HG03039 (cell line): ENCODE measurements around the gene NEK5.
A peak's percentile ranks its signal among the peaks of the same experiment; 100 is the strongest.
"Not testable (repeated sequence)": the region's sequence is repeated elsewhere in the genome, so short reads cannot be mapped to it uniquely, and the experiment has no call there.

ENCODE experiments used
- ATAC-seq: cut with Tn5 transposase; IDR thresholded peaks from one replicate; pipeline ENCODE4 v1.9.1; 2021; ENCODE audit warnings: mild to moderate bottlenecking, moderate library complexity; ENCODE audit not compliant: unreplicated experiment

The NEK5 gene, protein sequence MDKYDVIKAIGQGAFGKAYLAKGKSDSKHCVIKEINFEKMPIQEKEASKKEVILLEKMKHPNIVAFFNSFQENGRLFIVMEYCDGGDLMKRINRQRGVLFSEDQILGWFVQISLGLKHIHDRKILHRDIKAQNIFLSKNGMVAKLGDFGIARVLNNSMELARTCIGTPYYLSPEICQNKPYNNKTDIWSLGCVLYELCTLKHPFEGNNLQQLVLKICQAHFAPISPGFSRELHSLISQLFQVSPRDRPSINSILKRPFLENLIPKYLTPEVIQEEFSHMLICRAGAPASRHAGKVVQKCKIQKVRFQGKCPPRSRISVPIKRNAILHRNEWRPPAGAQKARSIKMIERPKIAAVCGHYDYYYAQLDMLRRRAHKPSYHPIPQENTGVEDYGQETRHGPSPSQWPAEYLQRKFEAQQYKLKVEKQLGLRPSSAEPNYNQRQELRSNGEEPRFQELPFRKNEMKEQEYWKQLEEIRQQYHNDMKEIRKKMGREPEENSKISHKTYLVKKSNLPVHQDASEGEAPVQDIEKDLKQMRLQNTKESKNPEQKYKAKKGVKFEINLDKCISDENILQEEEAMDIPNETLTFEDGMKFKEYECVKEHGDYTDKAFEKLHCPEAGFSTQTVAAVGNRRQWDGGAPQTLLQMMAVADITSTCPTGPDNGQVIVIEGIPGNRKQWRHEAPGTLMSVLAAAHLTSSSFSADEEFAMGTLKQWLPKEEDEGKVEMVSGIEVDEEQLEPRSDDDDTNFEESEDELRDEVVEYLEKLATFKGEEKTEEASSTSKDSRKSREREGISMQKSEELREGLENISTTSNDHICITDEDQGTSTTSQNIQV

DNA sequence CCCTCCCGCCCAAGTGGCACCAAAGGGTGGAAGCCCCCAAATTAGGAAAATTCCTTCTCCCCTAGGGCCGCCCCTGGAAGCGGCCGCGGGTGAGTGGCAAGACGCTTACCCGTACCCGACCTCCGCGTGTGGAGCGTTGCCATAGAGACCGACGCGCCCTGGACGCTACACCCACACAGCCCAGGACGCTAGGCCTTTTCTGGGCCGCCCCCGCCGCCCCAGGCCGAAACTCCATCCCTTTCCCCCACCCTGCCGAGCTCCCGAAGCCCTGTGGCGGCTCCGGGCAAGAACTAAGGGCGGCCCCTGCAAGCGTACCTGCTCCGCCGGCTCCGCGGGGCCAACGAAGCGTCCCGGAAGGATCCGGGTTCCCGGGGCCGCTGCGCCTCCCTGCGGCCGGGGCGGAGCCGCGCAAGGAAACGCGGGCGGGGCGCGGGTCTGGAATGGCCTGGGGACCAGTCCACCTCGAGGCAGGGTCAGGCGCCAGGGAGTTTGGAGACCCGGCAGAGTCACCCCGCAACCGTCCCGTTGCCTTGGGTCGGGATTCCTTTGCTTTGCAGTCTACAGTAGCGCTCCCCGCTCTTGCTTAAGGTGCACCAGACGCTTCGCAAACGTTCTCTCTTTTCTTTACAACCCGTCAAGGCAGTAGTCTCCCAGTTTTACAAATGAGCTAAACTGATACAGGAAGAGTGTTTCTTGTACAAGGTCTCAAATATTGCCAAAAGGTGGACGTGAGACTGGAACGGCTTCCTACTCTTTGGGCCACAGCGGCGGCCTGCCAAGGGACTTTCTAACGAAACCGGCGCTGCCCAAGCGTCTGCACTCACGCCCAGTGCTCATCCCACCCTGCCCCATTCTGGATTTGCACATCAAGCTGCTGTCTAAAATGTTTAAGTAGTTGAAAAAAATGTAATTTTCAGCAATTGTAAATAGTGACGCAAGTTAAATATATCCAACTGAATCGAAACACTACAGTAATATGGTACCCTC, at the start of gene NEK5:
Gene NEK5, minus strand, starts transcription at position 360 of the 987 bp plus-strand sequence. CDS start 1,591 bp downstream, outside the sequence.
- ATAC-seq = peak; percentile 59

DNA sequence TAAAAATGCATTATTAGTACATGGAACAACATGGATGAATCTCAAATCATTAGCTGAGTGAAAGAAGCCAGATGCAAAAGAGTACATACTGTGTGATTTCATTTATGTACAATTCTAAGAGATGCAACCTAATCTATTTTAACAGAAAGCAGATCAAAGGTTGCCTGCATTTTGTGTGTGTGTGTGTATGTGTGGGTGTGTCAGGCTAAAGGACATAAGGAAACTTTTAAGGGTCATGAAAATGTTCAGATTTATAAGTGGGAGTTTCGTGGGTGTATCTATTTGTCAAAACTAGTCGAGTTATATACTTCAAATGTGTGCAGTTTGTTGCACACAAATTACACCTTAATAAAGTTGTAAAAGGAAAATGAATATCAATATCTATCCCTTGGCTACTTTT, 48.4 kb upstream of the NEK5 start:
- ATAC-seq = no peak

DNA sequence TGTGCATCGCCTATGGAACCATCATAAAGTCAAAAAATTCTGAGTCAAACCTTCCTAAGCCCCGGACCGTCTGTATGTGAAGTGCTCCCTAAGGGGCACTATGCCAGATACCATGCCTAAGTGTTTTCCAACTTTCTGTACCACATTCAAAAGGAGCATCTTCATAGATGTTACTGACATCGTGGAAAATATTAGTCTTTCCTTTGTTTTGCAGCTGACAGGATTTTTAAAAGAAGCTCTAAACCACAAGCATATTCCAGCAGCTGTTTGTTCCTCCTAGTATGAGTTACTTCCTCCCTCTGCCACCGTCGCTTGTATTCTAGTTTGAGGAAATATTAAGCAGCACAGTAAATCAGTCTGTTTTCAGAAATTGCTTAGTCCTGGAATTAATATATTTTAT, 45.1 kb upstream of the NEK5 start:
- ATAC-seq = not testable (repeated sequence)

DNA sequence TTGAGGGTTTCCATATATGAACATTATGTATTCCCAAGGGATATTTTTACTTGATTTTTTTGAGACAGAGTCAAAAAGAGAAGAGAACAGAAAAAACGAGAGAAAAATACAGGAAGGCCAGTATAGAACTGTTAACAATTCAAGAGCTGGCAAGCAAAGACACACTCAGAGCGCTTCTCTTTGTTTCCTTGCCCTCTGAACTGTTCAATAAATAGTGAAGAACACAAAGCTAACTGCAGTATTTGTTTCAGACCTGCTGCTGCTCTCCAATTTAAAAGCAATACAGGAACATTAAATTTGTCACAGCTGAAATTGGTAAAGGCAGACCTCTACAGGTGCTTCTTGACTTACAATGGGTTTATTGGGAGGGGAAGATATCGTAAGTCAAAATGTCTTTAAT, 44.5 kb upstream of the NEK5 start:
- ATAC-seq = no peak

DNA sequence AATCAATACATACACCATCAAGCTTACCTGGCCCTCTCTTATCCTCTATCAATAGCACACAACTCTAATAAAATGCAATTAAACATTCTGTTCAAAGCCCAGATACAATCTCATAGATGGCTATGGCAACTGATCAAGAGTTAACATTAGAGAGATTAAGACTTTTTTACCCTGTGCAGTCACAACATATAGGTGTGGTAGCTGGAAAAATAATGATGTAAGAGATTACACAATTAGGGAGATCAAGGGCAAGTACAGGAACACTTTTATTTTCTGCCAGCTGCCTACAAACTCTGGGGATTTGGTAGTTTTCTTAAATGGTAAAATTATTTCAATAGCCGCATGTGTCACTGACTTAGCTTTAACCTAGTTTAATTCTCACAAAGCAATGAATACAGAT, 42.8 kb upstream of the NEK5 start:
- ATAC-seq = not testable (repeated sequence)

DNA sequence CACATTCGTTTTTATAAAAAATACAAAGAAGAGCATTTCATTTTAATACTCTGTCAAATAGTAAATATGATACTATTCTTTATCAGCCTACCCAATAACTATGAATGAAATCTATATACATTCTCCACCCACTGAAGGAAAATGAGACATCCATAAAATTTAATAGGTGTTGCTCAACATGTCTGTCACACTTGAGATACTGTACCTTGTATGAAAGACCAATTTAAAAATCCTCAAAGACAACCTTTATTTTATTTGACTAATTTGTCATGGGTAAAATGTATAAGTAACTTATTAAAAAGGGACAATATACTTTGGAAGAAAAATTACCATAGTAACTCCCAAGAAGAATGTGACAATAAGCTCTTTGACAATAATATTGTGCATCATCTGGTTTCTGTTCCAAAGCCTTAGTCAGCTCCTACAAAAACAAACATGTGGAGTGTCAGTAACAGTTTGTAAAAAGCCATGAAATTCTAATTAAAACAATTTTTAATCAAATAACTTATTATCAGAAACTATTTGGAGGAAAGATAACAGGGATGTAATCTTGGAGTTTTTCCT, 42.0 kb upstream of the NEK5 start:
- ATAC-seq = not testable (repeated sequence)

DNA sequence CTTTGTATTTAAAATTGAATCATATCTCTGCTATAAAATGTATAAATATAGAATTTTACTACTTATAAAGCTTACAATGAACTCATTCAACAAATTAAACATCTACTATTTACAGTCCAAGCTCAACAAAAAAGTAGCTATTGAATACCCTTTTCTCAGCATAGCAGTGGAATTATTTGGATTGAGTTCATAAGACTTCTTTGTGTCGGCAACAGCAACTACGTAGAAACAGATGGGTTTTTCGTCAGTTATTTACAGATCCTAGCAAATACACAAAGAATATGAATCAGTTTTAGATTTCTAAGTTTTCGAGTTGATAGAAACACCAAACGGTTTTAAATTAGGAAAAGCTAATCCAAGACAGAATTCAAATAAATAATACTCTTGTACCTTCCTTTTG, 41.0 kb upstream of the NEK5 start:
- no peak for ATAC-seq

DNA sequence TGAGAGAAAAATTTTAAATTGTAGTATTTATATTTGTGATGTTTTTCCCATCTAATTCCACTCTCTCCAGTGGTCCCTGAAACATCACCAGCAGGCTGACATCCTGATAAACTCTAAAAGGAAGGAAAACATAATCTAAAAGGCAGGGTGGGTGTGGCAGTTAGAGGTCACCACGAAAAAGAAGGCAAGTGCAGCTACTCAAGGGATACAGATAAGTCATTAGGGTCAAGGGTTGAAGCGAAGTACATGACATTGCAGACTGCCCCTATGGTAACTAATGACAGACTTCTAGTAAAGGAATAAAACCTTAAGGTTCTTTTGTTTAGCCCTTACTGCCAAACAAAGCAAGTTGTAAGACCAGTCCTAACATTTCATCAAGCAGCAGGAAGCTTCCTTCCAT, 36.5 kb upstream of the NEK5 start:
- ATAC-seq = no peak

DNA sequence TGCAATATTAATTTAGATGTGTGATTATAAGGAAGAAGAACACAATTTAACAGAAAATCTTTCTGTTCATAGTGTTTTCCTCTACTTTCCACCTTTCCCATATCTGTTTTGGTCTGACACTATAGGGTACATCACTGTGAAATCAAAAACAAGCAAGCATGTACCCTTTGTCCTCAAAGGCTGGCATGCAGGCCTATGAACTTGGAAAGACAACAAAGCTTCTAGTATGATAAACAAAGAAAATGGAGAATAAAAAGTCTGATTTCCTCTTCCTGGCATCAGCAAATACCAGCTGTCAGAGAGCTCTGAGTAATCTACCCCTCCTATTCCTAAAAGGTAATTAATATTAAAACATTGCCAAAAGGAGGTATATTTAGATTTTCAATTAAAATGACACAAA, 36.1 kb upstream of the NEK5 start:
- ATAC-seq = no peak

DNA sequence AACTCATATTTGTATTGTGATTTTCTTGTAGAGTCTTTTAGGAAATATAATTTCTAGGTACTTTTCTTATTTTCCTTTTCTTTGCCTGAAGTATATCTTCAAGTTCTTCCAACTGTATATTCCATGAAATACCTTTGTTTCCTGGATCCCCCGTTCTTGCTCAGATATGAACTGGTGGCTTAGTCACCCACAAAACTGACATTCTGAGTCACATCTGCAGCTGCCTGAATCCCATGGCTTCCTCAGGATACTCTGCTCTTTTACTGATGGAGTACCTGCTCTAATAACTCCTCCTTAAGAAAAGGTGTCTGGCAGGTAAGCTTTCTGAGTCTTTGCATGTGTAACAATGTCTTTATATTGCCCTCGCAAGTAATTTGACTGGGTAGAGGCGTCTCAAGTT, 35.0 kb upstream of the NEK5 start:
- ATAC-seq = not testable (repeated sequence)

DNA sequence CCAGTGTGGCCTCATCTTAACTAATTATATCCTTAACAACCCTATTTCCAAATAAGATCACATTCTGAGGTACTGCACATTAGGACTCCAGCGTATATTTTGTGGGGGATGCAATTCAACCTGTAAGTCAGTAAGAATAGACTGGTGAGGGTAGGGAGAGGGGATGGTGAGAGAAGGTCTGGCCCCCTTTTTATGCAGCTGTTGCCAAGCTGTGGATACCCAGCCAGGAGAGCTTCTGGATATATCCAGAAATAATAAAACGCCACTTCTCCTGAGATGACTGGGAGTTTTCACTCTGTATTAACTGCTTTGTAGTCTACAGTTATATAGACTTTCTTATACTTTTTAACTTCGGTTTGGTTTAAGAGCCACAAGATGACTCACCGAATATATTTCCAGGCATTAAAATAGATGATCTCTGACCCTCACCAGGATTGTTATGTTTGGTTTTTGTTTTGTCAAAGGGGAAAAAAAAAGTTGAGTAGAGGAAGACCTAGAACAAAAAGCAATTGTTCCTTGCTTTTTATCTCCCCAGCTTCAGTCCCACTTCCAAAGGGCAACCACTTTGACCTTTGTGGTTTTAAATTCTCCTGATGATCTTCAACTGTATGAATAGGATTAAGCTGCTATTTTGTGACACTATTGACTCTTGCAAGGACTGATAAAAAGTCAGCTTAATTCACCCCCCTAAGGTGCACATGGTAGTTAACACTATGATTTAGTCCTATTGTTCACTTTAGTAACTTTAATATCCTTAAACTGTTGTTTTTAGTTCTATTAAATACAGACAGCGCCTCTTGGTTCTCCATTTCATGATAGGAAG, 33.6 kb upstream of the NEK5 start:
- no peak for ATAC-seq

DNA sequence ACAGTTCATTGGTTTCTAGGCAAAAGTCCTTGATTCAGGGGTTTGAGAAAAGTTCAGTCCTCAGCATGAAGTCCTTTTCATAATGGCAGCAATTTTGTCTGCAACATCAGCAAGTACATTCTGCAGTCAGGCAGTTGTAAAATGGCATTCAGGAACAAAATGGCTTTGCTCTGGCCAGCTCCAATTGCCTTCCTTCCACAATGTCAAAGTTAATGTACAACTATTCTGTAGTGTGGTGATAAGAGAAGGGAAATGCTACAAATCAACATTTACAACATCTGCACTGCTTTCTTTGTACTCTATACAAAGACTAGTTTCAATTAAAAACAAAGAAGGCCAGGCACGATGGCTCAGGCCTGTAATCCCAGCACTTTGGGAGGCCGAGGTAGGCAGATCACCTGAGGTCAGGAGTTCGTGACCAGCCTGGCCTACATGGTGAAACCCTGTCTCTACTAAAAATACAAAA, 32.3 kb upstream of the NEK5 start:
- no peak for ATAC-seq

DNA sequence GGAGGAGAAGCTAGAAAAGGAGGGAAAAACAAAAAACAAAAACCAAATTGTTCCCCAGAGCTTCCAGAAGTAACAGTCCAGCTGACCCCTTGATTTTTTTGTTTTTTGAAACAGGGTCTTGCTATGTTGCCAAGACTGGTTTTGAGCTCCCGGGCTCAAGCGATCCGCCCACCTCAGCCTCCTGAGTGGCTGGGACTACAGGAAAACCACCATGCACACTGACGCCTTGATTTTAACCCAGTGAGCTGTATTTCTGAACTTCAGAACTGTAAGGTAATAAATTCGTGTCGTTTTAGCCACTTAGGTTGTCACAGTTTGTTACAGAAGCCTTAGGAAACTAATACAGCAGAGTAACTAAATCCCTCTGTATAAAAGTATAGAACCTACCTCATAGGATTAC, 31.6 kb upstream of the NEK5 start:
- ATAC-seq = no peak

DNA sequence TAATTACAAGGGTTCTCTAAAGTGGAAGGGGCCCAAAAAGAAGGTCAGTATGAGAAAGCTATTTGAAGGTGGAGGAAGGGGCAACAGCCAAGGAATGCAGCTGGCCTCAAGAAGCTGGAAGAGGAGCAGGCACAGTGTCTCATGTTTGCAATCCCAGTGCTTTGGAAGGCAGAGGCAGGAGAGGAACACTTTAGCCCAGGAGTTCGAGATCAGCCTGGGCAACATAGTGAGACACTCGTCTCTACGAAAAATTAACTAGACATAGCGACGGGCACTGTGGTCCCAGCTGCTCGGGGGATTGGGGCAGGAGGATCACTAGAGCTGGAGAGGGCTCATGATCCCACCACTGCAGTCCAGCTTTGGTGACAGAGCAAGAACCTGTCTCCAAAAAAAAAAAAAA, 31.2 kb upstream of the NEK5 start:
- no peak for ATAC-seq

DNA sequence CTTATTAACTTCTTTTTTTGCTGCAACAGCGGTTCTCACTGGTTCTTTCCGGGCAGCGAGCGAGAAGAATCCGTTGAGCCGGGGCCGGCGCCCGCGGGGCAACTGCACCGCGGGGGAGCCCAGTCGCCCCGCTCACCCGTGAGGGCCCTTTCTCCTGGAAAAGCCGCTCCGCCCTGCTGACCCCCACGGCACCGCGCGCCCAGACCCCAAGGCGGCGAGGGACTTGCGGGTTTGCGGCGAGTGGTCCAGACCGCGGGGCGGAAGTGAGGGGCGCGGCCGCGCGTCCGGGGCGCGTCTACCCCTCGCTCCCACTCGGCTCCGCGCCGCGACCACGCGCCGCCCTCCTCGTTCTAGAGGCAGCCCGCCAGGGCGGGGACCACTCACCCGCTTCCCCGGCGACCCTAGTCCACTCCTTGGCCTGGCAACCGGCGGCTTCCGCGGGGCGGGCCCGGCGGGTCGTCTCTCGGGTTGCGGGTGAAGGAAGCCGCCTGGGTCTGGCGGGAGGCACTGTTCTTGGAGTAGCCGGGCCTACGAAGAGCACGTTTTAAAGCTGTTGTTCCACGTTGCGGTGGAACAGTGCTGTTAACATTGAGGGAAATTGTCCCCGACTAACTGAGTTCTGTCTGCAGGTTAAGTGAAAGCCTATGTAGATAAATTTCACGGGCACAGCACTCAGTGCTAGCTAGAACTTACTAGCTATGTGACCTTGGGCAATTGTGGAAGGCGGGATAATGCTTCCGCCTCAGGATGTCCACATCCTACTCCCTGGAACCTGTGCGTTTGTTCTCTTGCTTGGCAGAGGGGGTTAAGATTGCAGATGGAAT, 30.5 kb upstream of the NEK5 start, which contains the start of gene NEK3:
Gene NEK3, minus strand, starts transcription at position 439 of the 824 bp plus-strand sequence. CDS start 3,406 bp downstream, outside the sequence.
- peak; percentile 64 for ATAC-seq

DNA sequence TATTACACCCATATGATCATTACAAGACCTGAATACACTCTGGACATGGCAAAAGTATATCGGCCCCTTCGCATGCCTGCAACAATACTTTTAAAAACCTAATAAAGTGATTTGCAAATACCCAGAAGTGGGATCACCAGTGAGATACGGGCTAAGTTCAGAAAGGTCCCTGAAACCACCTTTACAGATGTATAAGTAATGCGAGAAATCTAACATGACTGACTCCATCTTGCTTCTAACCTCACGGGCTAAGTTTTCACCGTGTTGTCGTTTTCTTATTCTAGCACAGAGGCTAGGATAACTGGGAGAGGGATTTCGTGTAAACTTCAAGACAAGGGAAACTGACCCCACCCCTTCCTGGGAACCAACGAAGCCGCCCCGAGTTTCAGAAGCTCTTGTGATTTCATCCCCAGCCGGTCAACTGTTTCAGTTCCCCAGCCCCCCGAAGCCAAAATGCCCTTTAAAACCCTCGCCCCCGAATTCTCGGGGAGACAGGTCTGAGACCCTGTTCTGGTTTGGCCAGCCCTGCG, 29.8 kb upstream of the NEK5 start:
- peak; percentile 18 for ATAC-seq

DNA sequence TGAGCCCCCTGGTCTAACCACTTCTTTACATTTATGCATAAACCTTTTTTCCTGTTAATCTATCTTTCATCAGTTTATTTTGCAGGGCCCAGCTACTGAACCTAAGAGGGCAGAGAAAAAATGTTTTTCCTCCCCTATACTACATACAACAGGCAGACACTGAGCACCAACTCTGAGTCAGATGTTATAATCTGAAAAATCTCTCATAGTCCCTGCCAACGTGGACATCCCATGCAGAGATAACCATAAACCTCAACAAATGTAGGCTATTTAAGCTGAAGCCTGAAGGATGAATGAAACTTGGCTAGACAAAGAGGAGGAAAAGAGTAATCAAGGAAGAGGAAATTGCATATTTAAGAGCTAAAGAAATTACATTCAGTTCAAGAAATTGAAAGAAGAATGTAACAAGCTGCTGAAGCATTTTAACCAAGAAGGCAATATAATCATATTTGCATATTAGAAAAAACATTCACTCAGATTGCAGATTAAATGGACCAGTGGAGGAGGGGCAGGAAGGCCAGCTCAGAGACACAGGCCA, 27.9 kb upstream of the NEK5 start:
- ATAC-seq = no peak

DNA sequence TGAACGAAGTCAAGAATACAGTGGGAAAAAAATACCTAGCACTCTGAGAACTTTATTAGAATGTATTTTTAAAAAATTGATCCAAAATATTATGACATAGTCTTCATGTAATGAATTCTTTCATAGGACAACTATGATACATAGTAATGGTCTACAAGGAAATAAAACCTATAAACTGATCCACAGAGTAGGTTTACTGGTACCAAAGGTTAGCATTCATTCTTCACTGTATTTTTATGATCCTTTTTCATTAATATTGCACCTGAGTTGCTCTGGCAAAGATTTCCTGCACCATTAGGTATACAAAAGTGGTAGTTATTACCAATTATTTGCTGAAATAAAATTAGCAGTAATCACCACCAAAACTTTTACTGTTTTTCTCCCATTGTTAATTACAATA, 26.3 kb upstream of the NEK5 start:
- no peak for ATAC-seq
